Tibial nerve (tissue), 4 donors: ENCODE results near the gene RNF215. TPM values are rescaled to one million over a fixed set of nuclear protein-coding genes. Genes with fewer than 3 reads are reported as not detected.

ENCODE experiments used
- DNase-seq, 2 donors: peaks; one replicate each; pipeline ENCODE4 v3.0.0-alpha.2; 2019; ENCODE audit warnings: low spot score in 2 of 2
- H3K27ac ChIP-seq, 4 donors: fragments of 200-600 bp; sonication (generic) in 3 of 4; one replicate each; pipeline ENCODE4 v1.5.1; 2017 to 2019; ENCODE audit warnings: mild to moderate bottlenecking in 1 of 4
- H3K27me3 ChIP-seq, 2 donors: fragments of 200-600 bp; sonication (generic) in 1 of 2; one replicate each; pipeline versions ENCODE4 v1.5.1 to v1.6.0; 2017 to 2019
- H3K36me3 ChIP-seq, 3 donors: fragments of 200-600 bp; sonication (generic); one replicate each; pipeline ENCODE4 v1.5.1; 2018 to 2019
- H3K4me1 ChIP-seq, 4 donors: fragments of 200-600 bp; sonication (generic) in 3 of 4; one replicate each; pipeline ENCODE4 v1.5.1; 2017 to 2019
- H3K4me3 ChIP-seq, 4 donors: fragments of 200-600 bp; sonication (generic) in 3 of 4; one replicate each; pipeline ENCODE4 v1.5.1; 2017 to 2019; ENCODE audit warnings: mild to moderate bottlenecking in 1 of 4, moderate library complexity in 1 of 4
- H3K9me3 ChIP-seq, 4 donors: fragments of 200-600 bp; sonication (generic) in 3 of 4; one replicate each; pipeline ENCODE4 v1.5.1; 2017 to 2019
- CTCF ChIP-seq, 5 experiments: fragments of 200-600 bp in 3 of 5; fragments of 450-650 bp in 2 of 5; sonication (generic) in 3 of 5; IDR thresholded peaks; one replicate each; pipeline ENCODE4 v1.5.1; 2016 to 2019; ENCODE audit warnings: antibody characterized with exemption in 5 of 5, mild to moderate bottlenecking in 3 of 5, moderate library complexity in 2 of 5
- EP300 ChIP-seq, 2 donors: sonication (generic); formaldehyde crosslinking; IDR thresholded peaks; one replicate each; pipeline ENCODE4 v1.6.1; 2017; ENCODE audit warnings: antibody characterized with exemption in 2 of 2, mild to moderate bottlenecking in 1 of 2
- POLR2A ChIP-seq, 2 donors: fragments of 450-650 bp; IDR thresholded peaks; one replicate each; pipeline ENCODE4 v1.6.1; 2017; ENCODE audit warnings: antibody characterized with exemption in 2 of 2, mild to moderate bottlenecking in 2 of 2, moderate library complexity in 2 of 2
- WGBS, 2 donors: methylation state at CpG; one replicate each; pipeline ENCODE4 v1.1.5; 2018; 5-methylcytosine and 5-hydroxymethylcytosine counted together
- total RNA-seq, 4 donors: library from RNA; depleted of rRNA; stranded (reverse); fragments of >200 nt; gene quantifications; one replicate each; pipeline ENCODE4 v1.1.0, GENCODE V29; 2016

Gene RNF215
- total RNA-seq, 4 donors from 2014 or later = 19.9 to 42.4 (median 25.2) TPM

- Histone ChIP-seq H3K9me3 (no peaks in the 10 kb centered on the region), H3K4me3 (no peak overlapping the region), H3K27ac (no peak overlapping the region), H3K27me3 (no peaks in the 10 kb centered on the region), H3K36me3 (no peaks in the 10 kb centered on the region), H3K4me1 (no peaks in the 10 kb centered on the region)
- TF ChIP-seq CTCF (IDR thresholded peaks at IDR 0.05) (no peak), POLR2A (IDR thresholded peaks at IDR 0.05) (no peak), EP300 (IDR thresholded peaks at IDR 0.05) (no peak)
- DNase-seq = no peak
- 82 to 100% methylated on average over 1 to 3 of the region's 3 CpGs for WGBS, 2 donors
Observed at GRCh38 chr22:30433227-30433626, 46.0 kb upstream of the RNF215 start.

- H3K4me3 ChIP-seq = no peak overlapping the region
- no peaks in the 10 kb centered on the region for H3K36me3 ChIP-seq
- H3K4me1 ChIP-seq = no peaks in the 10 kb centered on the region
- 70 to 73% methylated on average over 2 of the region's 2 CpGs for WGBS, 2 donors
- TF ChIP-seq POLR2A (IDR thresholded peaks at IDR 0.05) (no peak), EP300 (IDR thresholded peaks at IDR 0.05) (no peak), CTCF (IDR thresholded peaks at IDR 0.05) (no peak)
- no peak overlapping the region for H3K27ac ChIP-seq
- DNase-seq = no peak
- H3K27me3 ChIP-seq = no peaks in the 10 kb centered on the region
- no peaks in the 10 kb centered on the region for H3K9me3 ChIP-seq
Observed at GRCh38 chr22:30432520-30432919, 45.3 kb upstream of the RNF215 start.

- no peaks in the 10 kb centered on the region for H3K36me3 ChIP-seq
- no peak overlapping the region for H3K4me3 ChIP-seq
- TF ChIP-seq EP300 (IDR thresholded peaks at IDR 0.05) (no peak), POLR2A (IDR thresholded peaks at IDR 0.05) (no peak), CTCF (IDR thresholded peaks at IDR 0.05) (no peak)
- H3K4me1 ChIP-seq = no peaks in the 10 kb centered on the region
- no peaks in the 10 kb centered on the region for H3K9me3 ChIP-seq
- DNase-seq = no peak
- WGBS, 2 donors = 87 to 91% methylated on average over 3 to 4 of the region's 4 CpGs
- H3K27ac ChIP-seq = no peak overlapping the region
- no peaks in the 10 kb centered on the region for H3K27me3 ChIP-seq
Observed at GRCh38 chr22:30432096-30432495, 44.9 kb upstream of the RNF215 start.

- no peaks in the 10 kb centered on the region for H3K36me3 ChIP-seq
- DNase-seq = no peak
- WGBS, 2 donors = 74 to 78% methylated on average over 4 of the region's 4 CpGs
- no peaks in the 10 kb centered on the region for H3K27me3 ChIP-seq
- H3K27ac ChIP-seq = no peak overlapping the region
- H3K9me3 ChIP-seq = no peaks in the 10 kb centered on the region
- peaks cover 0 to 8% (median 2%) of the 10 kb centered on the region in 4 donors for H3K4me1 ChIP-seq
- H3K4me3 ChIP-seq = no peak overlapping the region
- TF ChIP-seq EP300 (IDR thresholded peaks at IDR 0.05) (no peak), POLR2A (IDR thresholded peaks at IDR 0.05) (no peak)
Observed at GRCh38 chr22:30430933-30431332, 43.7 kb upstream of the RNF215 start.

GRCh38 chr22:30429887-30430286, 42.7 kb upstream of the RNF215 start:
- no peak overlapping the region for H3K27ac ChIP-seq
- no peaks in the 10 kb centered on the region for H3K27me3 ChIP-seq
- H3K4me1 ChIP-seq = peaks cover 0 to 19% (median 7%) of the 10 kb centered on the region in 4 donors
- H3K9me3 ChIP-seq = no peaks in the 10 kb centered on the region
- no peaks in the 10 kb centered on the region for H3K36me3 ChIP-seq
- 50 to 59% methylated on average over 4 of the region's 4 CpGs for WGBS, 2 donors
- no peak for DNase-seq
- H3K4me3 ChIP-seq = no peak overlapping the region
- TF ChIP-seq EP300 (IDR thresholded peaks at IDR 0.05) = no peak
- no peak for TF ChIP-seq CTCF (IDR thresholded peaks at IDR 0.05)
- TF ChIP-seq POLR2A (IDR thresholded peaks at IDR 0.05) = no peak

GRCh38 chr22:30427871-30428270, 40.7 kb upstream of the RNF215 start:
- Histone ChIP-seq H3K27ac (no peak overlapping the region), H3K9me3 (no peaks in the 10 kb centered on the region), H3K4me3 (no peak overlapping the region), H3K36me3 (no peaks in the 10 kb centered on the region), H3K27me3 (no peaks in the 10 kb centered on the region), H3K4me1 (peaks cover 0 to 29% (median 16%) of the 10 kb centered on the region in 4 donors)
- TF ChIP-seq POLR2A (IDR thresholded peaks at IDR 0.05) (no peak), CTCF (IDR thresholded peaks at IDR 0.05) (no peak), EP300 (IDR thresholded peaks at IDR 0.05) (no peak)
- 63 to 94% methylated on average over 1 of the region's 1 CpG for WGBS, 2 donors
- no peak for DNase-seq
